NCI-H1417 (cell line): ENCODE measurements around the gene SLC22A4.
A peak's percentile ranks its signal among the peaks of the same experiment; 100 is the strongest.

Source experiments
- DNase-seq, 3 experiments: peaks; one replicate each; lab custom pipeline; 2025; lab: John Stamatoyannopoulos, UW

Gene SLC22A4

DNA sequence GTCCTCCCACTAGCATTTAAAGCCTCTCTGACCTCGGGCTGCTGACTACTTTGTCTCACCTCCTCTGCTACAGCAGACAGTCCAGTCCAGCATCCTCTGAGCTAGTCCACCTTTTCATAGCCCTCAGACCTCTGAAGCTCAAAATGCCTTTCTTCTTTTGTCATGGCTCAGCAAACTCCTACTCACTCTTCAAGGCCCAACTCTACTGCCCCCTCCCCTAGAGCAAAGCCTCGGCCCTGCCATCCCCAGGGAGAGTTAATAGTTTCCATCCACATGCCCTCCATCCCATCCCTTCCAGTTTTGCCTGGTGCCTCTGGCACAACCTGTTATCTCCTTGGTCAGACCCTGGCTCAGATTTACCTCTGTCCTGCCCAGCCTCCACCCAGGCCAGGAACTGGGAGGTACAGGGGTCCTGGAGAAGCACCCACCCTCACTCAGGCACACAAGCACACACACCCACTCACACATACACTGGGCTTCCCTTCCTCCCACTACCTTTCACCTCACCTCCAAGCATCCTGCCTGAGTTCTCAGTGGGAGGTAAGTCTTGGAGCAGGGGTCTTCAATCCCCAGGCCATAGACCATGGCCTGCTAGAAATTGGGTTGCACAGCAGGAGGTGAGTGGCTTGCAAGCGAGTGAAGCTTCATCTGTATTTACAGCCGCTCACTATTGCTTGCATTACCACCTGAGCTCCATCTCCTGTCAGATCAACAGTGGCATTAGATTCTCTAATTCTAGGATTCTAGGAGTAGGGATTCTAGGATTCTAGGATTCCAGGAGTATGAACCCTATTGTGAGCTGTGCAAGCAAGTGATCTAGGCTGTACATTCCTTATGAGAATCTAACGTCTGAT, 18.6 kb upstream of the SLC22A4 start:
- no peak for DNase-seq

DNA sequence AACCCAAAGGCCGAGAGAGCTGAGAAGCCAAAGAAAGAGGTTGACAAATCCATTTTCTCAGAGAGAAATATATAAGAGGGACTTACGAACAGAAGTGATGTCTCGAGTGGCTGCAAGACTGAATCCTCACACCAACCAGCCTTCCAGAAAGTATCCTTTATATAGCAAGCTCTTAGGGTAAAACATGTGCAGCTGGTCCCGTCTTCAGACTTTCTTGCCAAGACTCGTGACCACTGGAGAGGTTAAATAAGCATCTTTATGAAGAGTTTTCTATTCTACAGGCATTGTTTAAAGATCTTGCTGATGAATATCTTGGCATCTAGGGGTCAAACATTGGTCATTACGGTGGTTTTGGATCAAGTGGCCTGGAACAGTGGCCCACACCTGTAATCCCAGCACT, 16.9 kb upstream of the SLC22A4 start:
- no peak for DNase-seq

GRCh38 chr5:132277971-132278853, 16.0 kb upstream of the SLC22A4 start:
- DNase-seq, result no peak

- no peak for DNase-seq
These were observed 14.4 kb upstream of the SLC22A4 start for GRCh38 chr5:132279801-132280200.

GRCh38 chr5:132280371-132281240, 13.6 kb upstream of the SLC22A4 start:
- no peak for DNase-seq

- no peak for DNase-seq
These were observed 12.2 kb upstream of the SLC22A4 start for GRCh38 chr5:132281856-132282614.

GRCh38 chr5:132283423-132284043, 10.7 kb upstream of the SLC22A4 start:
- DNase-seq, result no peak

GRCh38 chr5:132289097-132289496, 5.1 kb upstream of the SLC22A4 start:
- no peak for DNase-seq

- no peak for DNase-seq
These were observed 3.2 kb upstream of the SLC22A4 start for GRCh38 chr5:132291026-132291425.

DNA sequence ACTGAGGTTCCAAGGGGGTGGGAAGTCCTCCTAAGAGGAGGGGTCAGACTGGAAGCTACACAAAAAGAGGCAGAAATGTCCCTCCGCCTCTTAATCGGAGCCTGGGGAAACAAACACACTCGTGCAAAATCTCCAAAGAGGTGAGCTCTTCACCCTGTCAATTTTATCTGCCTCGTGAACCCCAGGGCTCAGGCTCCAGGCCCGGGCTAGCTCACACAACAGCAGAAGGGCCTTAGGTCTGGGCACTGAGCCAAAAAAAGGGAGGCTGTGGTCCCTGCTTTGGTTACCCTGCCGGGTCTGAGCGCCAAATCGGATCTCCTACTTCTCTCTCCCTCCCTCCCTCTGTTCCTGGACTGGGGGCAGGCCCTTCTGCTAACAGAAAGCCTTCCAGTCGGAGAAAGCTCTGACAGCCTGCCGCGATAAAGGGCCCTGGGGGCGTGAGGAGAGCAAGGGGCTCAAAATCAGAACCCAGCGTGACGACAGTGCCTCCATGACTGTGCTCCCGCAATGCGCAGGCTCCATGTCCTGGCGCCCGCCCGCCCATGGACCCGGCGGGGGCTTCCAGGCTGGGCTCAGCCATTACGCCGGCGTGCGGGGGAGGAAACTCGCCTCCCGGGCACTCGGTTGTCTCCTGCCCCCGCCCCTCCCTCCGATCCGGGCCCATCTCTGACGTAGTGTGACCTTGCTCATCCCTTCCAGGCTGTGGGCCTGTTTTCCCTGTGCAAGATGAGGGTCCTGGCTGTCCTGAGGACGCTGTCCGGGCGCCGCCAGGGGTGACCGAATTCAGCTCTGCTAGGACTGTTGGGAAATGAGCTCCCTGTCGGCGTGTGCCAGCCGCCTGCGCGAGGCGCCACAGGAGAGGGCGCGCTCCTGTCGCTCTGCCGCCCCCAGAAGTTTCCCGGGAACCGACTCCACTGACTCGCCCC, 865 bp upstream of the SLC22A4 start:
- DNase-seq, result peak; percentile 90 to 96 (median 94)

GRCh38 chr5:132294728-132295504, 722 bp downstream of the SLC22A4 start:
- DNase-seq, result peak in 2 of 3 experiments; percentile 21 to 26

DNA sequence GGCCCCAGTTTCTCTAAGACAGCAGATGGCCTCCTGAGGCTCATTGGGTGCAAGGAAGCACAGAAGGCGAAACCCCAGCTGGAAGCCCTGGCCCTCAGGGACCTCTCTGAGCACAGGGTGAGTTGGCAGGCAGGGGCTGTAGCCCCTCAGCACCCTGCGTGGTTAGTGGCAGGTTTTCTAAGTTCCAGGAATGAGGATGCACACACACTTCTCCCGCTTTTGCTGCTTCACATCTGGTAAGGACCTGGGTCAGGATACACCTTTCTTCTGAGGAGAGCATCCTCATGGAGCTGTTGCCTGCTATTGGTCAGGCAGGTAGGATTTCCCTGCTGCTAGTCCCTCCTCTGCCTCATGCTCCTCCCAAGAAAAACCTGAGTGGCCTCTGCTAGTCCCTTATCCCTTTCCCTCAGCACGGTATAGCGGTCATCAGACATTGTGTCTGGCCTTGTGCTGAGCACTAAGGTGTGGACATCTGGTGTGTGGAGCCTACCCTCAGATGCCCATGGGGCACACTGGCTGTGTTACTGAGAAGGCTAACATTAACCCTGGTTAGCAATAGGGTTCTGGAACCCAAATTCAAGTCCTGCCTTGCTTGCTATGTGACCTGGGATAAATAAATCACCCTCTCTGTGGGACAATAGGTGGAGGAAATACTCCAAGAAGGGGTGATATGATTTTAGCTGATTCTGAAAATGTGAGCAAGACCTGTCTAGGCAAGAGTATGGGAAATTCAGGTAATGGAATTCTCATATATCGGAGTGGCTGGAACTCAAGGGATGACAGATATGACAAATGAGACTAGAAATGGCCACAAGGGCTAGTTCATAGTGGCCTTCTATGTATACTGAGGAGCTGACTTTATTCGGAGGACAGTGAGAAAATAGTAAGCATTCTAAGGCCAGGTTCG, 1.6 kb downstream of the SLC22A4 start:
- DNase-seq, result peak in 1 of 3 experiments; percentile 26

GRCh38 chr5:132296412-132297016, 2.3 kb downstream of the SLC22A4 start:
- DNase-seq, result no peak

DNA sequence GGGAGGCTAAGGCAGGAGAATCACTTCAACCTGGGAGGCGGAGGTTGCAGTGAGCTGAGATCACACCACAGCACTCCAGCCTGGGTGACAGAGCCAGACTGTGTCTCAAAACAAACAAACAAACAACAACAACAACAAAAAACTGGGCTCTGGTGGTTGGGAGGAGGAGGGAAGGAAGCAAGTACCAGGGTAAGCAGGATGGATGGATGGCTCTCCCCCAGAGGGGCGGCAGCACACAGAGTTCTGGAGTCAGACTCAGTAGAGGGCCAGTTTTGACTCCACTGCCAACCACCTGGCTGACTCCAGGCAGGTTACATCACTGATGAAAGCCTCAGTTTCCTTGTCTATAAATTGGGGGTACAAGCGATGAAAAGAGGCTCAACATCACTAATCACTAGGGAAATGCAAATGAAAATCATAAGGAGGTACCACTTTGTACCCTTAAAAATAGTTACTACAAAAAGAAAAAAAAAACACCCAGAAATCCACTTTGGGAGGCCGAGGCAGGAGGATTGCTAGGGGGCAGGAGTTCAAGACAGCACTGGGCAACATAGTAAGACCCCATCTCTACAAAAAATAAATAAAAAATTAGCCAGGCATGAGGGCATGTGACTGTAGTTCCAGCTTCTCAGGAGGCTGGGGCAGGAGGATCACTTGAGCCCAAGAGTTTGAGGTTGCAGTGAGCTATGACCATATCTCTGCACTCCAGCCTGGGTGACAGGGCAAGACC, 3.2 kb downstream of the SLC22A4 start:
- no peak for DNase-seq

GRCh38 chr5:132298298-132299212, 4.4 kb downstream of the SLC22A4 start:
- no peak for DNase-seq

GRCh38 chr5:132299917-132300316, 5.7 kb downstream of the SLC22A4 start:
- DNase-seq, result no peak
